ENCODE data around the gene TVP23C.

TVP23C gene

DNA sequence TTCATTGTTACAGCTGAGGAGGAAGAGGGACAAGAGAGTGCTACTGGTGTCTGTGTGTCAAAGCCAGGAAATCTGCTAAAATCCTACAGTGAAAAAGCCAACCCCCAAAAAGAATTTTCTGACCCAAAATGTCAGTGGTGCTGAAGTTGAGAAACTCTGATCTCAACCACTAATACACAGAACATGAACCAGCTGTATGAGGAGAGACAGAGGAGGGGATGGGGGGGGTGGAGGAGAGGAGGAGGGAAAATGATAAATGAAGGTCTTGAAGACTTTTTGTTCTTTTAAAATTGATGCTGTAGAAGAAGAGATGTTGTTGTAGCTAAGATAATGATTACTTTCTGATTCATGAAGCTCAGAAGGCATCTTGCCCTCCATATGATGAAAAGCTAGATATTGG, 68.5 kb downstream of the TVP23C start:
- FAIRE-seq, result no peak

DNA sequence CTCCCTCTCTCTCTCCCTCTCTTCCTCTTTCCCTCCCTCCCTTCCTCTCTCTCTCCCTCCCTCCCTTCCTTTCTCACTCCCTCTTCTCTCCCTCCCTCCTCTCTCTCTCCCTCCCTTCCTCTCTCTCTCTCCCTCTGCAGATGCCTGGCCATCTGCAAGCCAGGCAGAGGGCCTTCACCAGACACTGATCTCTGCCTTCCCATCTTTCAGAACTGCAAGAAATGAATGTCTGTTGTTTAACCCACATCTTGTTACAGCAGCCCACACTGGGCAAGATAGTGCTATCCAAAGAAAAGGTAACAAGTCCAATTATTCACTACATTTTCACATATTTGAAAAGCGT, 69.6 kb downstream of the TVP23C start:
- FAIRE-seq, result no peak

GRCh38 chr17:15492791-15493692, 70.2 kb downstream of the TVP23C start:
- no peak for FAIRE-seq

DNA sequence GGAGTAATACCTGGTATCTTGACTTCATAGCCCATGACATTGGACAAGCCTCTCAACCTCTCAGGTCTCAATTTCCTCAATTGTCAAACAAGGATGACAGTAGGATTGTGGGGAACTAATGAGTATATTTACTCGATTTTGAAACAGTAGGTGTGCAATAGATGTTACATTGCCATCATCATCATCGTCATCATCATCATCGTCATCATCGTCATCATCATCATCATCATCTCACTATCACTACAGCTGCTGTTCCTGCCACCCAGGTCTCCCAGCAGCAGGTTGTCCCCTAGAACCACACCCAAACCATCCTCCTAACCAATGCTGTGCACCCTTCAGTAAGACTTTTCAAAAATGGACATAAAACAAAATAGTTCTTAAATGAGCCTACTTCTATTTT, 71.1 kb downstream of the TVP23C start:
- FAIRE-seq, result no peak

DNA sequence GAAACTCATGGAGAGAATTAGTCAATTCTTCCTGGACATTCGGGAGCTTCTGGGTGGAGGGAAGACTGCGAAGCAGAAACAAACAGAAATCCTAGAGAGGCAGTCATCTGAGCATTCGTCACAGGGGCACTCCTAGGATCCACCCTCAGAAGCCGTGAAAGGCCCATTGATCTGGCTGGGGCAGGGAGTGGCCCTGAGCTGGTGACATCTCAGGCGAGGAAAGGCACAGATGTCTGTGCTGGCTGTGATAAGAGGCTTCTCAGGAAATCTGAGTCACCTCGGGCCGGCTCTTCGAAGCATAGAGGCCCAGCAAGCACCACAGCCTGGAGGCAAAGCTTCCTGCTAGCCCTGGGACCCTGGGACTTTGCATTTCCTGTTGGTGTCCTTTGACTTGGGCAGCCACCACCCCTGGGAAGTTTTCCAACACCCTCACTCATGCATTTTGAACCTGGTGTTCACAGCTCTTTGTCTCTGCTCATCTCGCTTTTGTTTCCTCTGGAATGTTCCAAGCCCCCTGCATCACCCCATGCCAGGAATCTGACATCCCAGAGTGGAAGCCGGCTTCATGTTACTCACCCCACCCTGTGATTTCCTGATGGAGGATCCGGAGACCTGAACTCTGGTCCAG, 72.5 kb downstream of the TVP23C start:
- FAIRE-seq, result no peak

DNA sequence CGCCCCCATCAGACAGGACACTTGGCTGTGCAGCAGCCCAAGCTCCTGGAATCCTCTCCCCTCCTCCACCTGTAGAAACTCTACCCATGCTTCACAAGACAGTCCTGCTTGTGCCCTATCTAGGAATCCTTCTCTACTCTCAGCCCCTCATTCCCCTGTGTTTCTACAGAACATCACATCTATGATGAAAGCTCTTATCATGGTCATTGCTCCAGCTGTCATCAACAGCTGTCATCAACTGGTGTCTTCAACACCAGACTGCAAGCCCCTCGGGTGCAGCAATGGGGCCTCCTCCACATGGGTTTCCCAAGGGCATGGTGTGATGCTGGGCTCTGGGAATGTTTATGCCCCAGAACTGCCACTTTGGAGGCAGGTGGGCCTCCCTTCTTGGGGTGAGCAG, 74.7 kb downstream of the TVP23C start:
- FAIRE-seq, result no peak

GRCh38 chr17:15485045-15485444, 78.2 kb downstream of the TVP23C start:
- FAIRE-seq, result no peak

DNA sequence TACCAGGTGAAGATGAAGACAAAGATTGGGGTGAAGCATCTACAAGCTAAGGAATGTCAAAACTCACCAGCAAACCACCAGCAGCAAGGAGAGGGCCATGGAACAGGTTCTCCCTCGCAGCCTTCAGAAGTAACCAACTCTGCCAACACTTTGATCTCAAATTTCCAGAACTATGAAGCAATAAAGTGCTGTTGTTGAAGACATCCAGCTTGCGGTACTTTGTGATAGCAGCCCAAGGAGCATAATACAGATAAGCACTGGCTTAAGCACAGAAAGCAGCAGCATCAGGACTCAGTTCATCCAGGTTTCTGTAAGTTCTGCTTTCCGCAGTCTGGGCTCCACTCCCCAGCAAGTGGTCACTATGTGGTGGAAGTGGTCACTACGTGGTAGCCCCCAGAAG, 79.9 kb downstream of the TVP23C start:
- FAIRE-seq, result no peak

GRCh38 chr17:15482476-15482875, 80.8 kb downstream of the TVP23C start:
- FAIRE-seq, result no peak

- FAIRE-seq, result no peak
Observed at GRCh38 chr17:15481481-15481880, 81.8 kb downstream of the TVP23C start.

DNA sequence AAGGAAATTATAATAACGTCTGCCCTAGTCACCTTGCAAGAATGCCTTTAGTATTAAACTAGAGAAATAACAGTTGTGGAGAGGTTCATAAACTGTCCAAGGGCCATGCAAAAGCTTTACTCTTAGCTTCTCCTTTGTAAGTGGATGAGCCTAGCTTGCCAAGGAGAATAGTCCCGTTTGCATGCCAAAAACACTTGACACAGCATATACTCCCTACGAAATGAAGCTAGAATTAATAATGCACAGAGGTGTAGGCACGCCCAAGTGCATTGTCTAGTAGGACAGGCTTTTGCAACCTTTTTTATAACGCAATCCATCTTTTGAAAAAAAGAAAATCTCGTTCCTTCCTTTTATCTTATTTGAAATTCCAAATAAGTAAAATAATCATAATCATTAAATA, 83.1 kb downstream of the TVP23C start:
- FAIRE-seq, result no peak

- FAIRE-seq, result no peak
Observed at GRCh38 chr17:15479703-15480102, 83.6 kb downstream of the TVP23C start.

DNA sequence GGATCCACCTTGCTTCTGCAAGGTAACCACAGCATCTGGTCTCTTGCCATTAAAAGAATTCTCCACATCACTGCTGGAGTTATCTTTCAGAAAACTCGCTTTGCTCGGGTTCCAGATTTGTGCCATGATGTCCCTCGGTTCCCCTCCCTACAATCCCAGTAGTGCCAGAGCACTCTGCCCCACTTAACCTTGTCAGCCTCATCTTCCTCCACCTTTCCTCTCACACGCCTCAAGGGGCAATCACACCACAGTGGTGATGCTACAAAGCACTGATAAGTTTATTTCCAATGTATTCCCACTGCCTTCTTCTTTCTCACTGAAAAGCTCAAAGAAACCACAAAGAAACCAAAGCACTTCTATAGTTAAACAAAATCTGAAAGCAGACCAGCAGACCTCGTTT, 84.4 kb downstream of the TVP23C start:
- no peak for FAIRE-seq

GRCh38 chr17:15475631-15476354, 87.5 kb downstream of the TVP23C start:
- no peak for FAIRE-seq

DNA sequence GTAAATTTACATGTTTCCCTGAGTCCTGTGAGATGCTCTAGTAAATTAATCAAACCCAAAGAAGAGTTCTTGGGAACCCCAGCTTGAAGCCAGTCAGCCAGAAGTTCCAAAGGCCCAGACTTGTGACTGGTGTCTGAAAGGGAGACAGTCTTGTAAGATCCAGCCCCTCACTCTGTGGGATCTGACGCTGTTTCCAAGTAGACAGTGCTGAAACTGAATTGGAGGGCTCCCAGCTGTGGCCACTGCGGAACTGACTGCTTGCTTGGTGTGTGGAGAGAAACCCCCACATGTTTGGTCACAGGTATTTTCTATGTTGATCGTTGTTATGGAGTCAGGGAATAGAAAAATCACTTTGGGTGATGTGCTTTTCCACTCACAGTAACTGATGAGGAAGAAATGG, 90.4 kb downstream of the TVP23C start:
- FAIRE-seq, result no peak

DNA sequence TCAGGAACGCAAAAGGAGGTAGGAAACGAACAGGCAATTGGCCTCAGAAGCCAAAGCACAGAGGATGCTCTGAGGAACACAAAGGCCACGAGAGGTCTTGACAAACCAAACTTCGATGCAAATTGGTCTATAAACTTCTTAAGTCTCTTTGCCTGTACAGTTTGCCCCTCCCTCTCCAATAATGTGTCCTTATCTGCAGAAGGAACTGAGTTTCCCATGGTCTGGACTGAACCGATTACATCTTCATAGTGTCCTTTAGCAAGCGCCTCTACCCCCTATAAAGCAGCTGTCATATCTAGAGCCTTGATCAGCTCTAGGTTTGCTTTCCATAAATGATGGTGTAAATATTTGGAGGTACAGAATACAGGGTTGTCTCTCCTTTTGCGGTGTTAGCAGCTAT, 92.7 kb downstream of the TVP23C start:
- FAIRE-seq, result no peak

DNA sequence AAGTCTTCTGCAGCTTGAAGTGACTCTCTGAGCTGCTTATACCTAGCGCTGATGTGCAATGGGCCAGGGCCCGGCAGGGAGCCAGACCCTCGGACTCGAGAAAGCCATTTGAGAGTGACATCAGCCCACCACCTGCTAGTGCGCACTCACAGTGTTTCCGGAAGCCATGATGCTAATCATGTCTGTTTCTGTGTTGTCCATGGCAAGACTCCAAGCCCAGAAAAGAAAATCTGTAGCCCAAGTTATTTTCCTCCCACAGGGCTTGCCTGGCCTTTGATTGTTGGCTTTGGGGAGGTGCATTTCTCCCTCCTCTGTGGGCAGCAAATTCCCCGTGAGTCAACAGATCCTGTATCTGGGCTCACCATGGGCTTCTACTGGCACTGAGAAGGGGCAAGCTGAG, 94.0 kb downstream of the TVP23C start:
- FAIRE-seq, result no peak

- no peak for FAIRE-seq
Observed at GRCh38 chr17:15468126-15468525, 95.2 kb downstream of the TVP23C start.

DNA sequence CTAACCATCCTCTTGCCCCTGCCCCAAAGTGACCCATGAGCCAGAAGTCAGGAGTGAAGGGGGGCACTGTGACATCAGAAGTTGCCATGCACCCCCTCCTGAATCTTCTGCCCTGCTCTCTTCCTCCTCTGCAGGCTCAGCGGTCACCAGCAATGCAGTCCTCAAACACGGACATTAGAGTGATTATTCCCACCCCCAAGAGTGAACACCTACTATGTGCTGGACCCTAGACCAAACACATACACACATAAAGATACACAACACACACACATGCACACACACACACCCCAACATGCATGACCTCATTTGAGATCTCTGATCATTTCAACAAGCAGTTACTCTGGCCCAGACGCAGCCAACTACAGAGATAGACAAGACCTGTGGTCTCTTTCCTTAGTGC, 95.7 kb downstream of the TVP23C start, which contains the start of gene CDRT4:
Gene CDRT4, minus strand, starts transcription at position 30 of the 400 bp plus-strand sequence. CDS start 27,383 bp downstream, outside the sequence.
- FAIRE-seq, result no peak

- FAIRE-seq, result no peak
Observed at GRCh38 chr17:15466131-15466530, 97.2 kb downstream of the TVP23C start.

GRCh38 chr17:15465045-15465701, 98.1 kb downstream of the TVP23C start:
- no peak for FAIRE-seq

- FAIRE-seq, result no peak
Observed at GRCh38 chr17:15464231-15464985, 98.9 kb downstream of the TVP23C start.
